ENCODE results near the gene SERPINE3. TPM values are rescaled to one million over a fixed set of nuclear protein-coding genes. Genes with fewer than 3 reads are reported as not detected.

SERPINE3 gene
- not detected for total RNA-seq

DNA sequence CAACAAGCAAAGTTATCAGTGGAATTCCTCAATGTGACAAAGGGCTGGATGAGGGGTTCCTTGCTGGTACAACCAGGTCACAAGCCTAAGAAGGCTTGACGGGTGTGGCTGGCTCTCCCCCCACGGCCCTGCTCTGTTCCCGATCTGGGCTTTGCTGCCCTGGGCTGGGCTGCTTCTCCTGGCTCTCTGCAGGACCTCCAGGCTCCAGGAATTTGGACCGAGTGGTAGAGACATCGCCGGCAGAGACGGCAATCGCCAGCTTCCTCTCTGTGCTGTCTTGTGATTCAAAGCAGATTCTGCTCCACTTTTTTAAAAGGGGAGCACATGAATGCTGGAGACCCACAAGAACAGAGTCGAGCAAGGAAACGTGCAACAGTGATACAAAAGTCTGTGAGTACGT lies at the start of gene SERPINE3:
Gene SERPINE3, plus strand, starts transcription at position 338 of the 400 bp plus-strand sequence. CDS start 1,401 bp downstream, outside the sequence.
- Mint-ChIP-seq H3K36me3 (ENCODE audit: low read depth) (no peaks in the 10 kb centered on the region), H3K27me3 (no peaks in the 10 kb centered on the region), H3K4me1 (no peaks in the 10 kb centered on the region), H3K9me3 (no peaks in the 10 kb centered on the region), H3K27ac (no peak within 1 kb of the TSS), H3K4me3 (no peak within 1 kb of the TSS)
- no peak for ATAC-seq (replicated peaks)

DNA sequence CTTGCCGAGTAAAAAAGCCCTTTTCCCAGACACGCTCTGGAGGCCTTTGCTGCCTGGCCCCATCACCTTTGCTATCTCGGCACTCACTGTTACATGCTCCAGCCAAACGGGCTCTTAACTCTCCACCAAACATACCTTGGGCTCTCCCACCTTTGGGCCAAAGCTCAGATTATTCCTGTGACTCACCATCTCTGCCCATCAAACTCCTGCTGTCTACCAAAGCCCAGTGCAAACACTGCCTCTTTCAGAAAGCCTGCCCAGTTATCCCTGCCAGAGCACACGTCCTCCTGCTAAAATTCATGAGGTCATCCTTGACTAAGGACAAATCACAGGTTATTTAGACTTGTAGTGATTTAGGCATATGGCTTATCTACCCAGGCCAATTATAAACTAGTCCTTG lies 48.1 kb upstream of the SERPINE3 start:
- H3K27ac Mint-ChIP-seq = no peak overlapping the region
- H3K4me1 Mint-ChIP-seq = no peaks in the 10 kb centered on the region
- H3K27me3 Mint-ChIP-seq = peaks cover 7% of the 10 kb centered on the region
- H3K4me3 Mint-ChIP-seq = no peak overlapping the region
- H3K9me3 Mint-ChIP-seq = no peaks in the 10 kb centered on the region
- no peaks in the 10 kb centered on the region for H3K36me3 Mint-ChIP-seq (ENCODE audit: low read depth)
- ATAC-seq (replicated peaks) = no peak

DNA sequence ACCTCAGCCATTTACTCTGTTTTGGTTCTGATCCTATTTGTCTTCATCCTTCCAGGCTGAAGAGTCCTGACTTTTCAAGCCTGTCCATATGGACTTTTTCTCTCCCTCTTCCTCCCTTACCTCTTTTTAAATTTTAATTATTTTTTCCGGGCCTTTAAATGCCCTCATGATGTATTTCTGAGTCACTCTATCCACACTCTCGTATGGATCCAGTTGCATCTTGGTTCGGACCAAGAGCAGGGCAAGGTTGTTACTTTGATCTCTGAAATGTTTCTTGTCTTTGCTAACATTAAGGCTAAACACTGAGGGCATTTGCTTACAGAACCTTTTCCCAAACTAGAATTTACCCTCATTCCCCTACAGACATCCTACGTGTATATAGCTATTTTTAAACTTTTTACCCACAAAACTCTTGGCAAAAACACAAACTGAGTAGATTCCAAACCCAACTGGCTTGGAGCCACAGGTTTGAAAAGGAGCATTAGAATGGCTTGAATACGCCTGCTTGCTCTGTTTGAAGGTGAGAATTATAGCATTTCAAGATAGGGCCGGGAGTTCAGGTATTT lies 47.4 kb upstream of the SERPINE3 start:
- Mint-ChIP-seq H3K9me3 (no peaks in the 10 kb centered on the region), H3K4me1 (no peaks in the 10 kb centered on the region)

DNA sequence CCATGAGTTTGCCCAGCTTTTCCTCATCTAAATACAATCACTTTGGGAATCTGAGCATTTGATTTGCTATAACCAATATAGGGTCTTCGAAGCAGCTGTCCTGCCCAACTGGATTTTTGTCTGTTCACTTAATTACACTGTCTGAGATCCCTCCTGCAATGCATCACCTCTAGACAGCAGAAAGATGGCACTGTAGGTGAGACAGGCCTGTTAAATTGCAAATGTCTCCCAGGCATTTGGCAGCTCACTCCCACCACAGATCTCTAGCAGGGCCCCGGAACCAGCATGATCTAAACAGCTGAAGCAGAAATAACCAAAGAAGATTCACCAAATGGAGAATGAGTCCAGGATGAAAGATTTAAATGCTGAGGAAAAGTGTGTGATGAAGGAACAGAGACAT lies 41.9 kb upstream of the SERPINE3 start:
- peaks cover 15% of the 10 kb centered on the region for H3K27me3 Mint-ChIP-seq
- no peaks in the 10 kb centered on the region for H3K36me3 Mint-ChIP-seq (ENCODE audit: low read depth)
- H3K9me3 Mint-ChIP-seq = no peaks in the 10 kb centered on the region
- H3K4me3 Mint-ChIP-seq = no peak overlapping the region
- no peaks in the 10 kb centered on the region for H3K4me1 Mint-ChIP-seq
- H3K27ac Mint-ChIP-seq = no peak overlapping the region
- no peak for ATAC-seq (replicated peaks)

More for the DNA sequence above, 47.4 kb upstream of the SERPINE3 start:
- no peaks in the 10 kb centered on the region for H3K36me3 Mint-ChIP-seq (ENCODE audit: low read depth)
- ATAC-seq (replicated peaks) = no peak
- H3K27me3 Mint-ChIP-seq = peaks cover 7% of the 10 kb centered on the region
- H3K4me3 Mint-ChIP-seq = no peak overlapping the region
- no peak overlapping the region for H3K27ac Mint-ChIP-seq

DNA sequence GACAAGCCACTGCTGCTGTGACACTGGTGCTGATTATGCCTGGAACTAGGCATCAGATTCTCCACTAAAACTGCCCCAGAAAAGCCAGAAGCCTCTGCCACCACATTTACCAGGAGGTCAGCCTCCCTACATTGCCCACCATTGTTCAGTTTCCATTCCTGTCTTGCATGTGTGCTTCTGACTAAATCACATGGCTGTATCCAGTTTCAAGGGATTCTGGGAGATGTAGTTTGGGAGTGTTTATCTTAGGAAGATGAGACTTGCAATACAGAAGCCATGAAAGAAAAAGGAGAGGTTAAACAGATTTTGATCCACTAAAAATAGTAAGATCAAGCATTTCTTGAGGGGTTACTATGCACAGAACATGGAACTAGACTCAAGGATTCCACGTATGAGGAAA lies 40.7 kb upstream of the SERPINE3 start:
- H3K4me3 Mint-ChIP-seq = no peak overlapping the region
- no peaks in the 10 kb centered on the region for H3K36me3 Mint-ChIP-seq (ENCODE audit: low read depth)
- no peak overlapping the region for H3K27ac Mint-ChIP-seq
- ATAC-seq (replicated peaks) = no peak
- H3K9me3 Mint-ChIP-seq = no peaks in the 10 kb centered on the region
- no peaks in the 10 kb centered on the region for H3K4me1 Mint-ChIP-seq
- peaks cover 12% of the 10 kb centered on the region for H3K27me3 Mint-ChIP-seq

DNA sequence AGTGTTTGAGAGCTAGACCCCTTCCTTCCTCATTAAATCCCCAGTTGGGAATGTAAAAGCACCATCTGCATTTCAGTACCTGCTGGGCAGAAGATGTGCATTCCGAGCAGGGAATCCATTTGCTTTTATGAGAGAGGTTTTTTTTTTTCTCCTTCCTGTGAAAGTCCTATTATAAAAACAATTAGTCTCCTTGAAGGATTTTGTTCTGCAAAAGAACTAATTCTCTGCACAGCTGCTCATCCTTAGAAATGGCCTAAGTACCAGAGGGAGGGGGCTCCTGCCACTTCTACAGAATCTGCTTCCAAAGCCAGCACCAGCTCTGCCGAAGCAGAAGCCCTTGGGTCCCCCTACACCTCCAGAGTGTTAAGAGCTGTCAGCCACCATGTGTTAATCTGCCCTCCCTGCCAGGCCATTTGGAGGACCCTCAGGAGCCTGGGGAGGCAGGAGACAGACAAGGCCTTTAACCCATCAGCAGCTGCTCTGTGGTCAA lies 36.4 kb upstream of the SERPINE3 start:
- Mint-ChIP-seq H3K27ac (no peak overlapping the region), H3K27me3 (peaks cover 11% of the 10 kb centered on the region), H3K4me3 (no peak overlapping the region), H3K9me3 (no peaks in the 10 kb centered on the region), H3K4me1 (no peaks in the 10 kb centered on the region), H3K36me3 (ENCODE audit: low read depth) (no peaks in the 10 kb centered on the region)
- ATAC-seq (replicated peaks) = no peak

DNA sequence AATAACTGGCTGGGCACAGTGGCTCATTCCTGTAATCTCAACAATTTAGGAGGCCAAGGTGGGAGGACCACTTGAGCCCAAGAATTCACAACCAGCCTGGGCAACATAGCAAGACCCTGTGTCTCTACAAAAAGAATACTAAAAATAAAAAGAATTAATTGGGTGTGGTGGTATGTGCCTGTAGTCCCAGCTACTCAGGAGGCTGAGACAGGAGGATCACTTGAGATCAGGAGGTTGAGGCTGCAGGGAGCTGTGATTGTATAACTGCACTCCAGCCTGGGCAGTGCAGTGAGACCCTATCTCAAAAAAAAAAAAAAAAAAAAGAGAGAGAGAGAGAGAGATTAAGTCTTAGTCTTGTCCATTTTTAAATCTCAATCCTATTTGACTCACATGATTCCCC lies 35.6 kb upstream of the SERPINE3 start:
- Mint-ChIP-seq H3K27ac (no peak overlapping the region), H3K9me3 (no peaks in the 10 kb centered on the region), H3K4me3 (no peak overlapping the region), H3K27me3 (peaks cover 13% of the 10 kb centered on the region), H3K4me1 (no peaks in the 10 kb centered on the region), H3K36me3 (ENCODE audit: low read depth) (no peaks in the 10 kb centered on the region)
- ATAC-seq (replicated peaks) = no peak

DNA sequence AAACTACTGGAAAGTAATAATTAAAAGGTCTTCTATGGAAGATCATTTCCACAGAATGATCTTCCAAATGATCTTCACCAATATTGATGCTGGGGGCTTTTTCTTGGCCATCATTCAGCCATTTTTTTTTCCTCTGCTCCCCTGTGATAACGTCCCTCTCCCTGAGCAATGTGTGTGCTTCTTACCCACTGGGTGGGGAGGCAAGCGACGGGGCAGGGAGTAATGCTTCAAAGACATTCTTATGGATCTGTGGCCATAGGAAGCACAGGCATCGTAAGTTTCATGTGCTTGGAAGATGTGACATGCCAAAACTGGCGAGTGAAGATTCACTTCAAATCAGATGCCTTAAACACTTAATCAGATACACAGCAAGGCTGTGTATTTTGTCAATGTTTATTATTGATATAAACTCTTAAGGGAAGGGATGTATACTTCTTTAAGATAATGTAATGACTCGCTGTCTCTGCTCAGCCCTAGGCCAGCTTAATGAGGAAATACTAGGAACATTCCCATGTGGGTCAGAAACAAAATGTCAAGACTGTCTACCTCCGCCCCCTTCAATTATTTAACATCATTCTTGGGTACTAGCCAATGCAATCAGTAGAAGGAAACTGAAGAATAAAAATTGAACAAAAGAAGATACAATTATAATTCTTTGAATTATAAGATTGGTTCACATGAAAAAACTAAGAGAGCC lies 34.1 kb upstream of the SERPINE3 start:
- H3K36me3 Mint-ChIP-seq (ENCODE audit: low read depth) = no peaks in the 10 kb centered on the region
- no peak overlapping the region for H3K4me3 Mint-ChIP-seq
- no peaks in the 10 kb centered on the region for H3K9me3 Mint-ChIP-seq
- ATAC-seq (replicated peaks) = no peak
- H3K27ac Mint-ChIP-seq = no peak overlapping the region
- H3K4me1 Mint-ChIP-seq = no peaks in the 10 kb centered on the region
- peaks cover 6% of the 10 kb centered on the region for H3K27me3 Mint-ChIP-seq

DNA sequence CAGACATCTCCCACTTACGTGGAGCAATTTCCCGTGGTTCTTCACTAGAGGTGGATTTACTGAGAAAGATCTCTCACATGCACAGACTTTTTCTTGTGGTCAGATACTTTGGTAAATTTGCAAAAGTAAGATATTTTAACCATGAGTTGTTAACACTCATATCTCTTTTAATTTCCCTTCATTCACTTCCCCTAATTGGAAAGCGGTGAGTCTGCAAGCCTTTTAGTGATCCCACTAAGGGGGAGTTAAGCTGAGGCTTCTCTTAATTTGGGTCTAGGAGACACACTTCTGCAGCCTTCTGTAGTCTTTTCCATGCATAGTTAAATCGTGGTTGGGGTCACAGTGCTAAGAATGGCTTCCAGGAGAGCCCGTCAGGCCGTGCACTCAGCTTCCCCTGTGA lies 30.7 kb upstream of the SERPINE3 start:
- Mint-ChIP-seq H3K4me1 (no peaks in the 10 kb centered on the region), H3K36me3 (ENCODE audit: low read depth) (no peaks in the 10 kb centered on the region), H3K27ac (no peak overlapping the region), H3K27me3 (peaks cover 9% of the 10 kb centered on the region), H3K4me3 (no peak overlapping the region), H3K9me3 (no peaks in the 10 kb centered on the region)
- ATAC-seq (replicated peaks) = no peak

DNA sequence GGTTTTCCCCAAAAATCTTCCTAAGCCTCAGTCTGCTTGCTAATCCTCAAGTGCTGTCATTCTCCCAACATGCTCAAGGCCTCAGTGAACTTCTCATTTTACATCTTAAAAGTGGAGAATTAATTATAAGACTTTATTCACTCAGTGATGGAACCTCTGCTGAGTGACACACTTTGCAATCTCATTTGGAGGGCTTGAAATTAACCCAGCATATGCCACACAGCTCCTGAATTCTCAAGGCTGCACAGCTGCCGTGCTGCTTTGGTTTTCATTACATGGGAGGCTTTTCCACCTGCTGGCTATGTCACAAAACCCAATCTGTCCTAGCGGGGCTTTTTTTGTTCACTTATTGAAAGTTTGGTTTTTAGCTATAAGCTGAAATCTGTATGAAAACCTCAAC lies 28.3 kb upstream of the SERPINE3 start:
- Mint-ChIP-seq H3K27ac (no peak overlapping the region), H3K9me3 (no peaks in the 10 kb centered on the region)

DNA sequence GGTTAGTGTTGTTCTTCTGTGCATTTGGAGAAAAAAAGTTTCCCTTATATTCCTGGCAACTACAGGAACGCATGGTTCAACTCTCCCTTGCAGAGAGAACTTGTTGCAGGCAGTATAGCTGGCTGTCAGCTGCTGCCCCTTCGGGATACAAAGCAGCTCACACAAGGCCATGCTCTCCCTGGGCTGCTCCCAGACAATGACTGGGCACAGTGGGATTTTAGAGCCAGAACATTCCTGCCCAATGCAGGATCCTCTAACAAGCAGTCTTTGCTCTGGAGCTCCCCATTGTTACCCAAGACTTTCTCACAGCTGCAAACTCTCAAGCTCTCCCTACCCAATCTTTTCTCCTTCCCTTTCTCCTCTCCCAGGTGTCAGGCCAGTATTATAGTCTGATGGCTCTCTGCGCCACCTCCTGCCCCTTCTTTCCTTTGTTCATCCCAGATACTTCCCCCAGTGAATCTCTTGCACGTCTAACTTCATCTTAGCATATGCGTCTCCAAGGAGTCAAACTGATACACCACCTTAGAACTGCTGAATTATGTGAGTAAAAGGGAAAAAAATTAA lies 27.5 kb upstream of the SERPINE3 start:
- H3K27me3 Mint-ChIP-seq = peaks cover 9% of the 10 kb centered on the region
- no peak overlapping the region for H3K4me3 Mint-ChIP-seq
- H3K36me3 Mint-ChIP-seq (ENCODE audit: low read depth) = no peaks in the 10 kb centered on the region
- no peaks in the 10 kb centered on the region for H3K9me3 Mint-ChIP-seq
- no peak for ATAC-seq (replicated peaks)
- no peak overlapping the region for H3K27ac Mint-ChIP-seq
- no peaks in the 10 kb centered on the region for H3K4me1 Mint-ChIP-seq

More for the DNA sequence above, 28.3 kb upstream of the SERPINE3 start:
- Mint-ChIP-seq H3K27me3 (peaks cover 9% of the 10 kb centered on the region), H3K36me3 (ENCODE audit: low read depth) (no peaks in the 10 kb centered on the region), H3K4me1 (no peaks in the 10 kb centered on the region), H3K4me3 (no peak overlapping the region)
- ATAC-seq (replicated peaks) = no peak

DNA sequence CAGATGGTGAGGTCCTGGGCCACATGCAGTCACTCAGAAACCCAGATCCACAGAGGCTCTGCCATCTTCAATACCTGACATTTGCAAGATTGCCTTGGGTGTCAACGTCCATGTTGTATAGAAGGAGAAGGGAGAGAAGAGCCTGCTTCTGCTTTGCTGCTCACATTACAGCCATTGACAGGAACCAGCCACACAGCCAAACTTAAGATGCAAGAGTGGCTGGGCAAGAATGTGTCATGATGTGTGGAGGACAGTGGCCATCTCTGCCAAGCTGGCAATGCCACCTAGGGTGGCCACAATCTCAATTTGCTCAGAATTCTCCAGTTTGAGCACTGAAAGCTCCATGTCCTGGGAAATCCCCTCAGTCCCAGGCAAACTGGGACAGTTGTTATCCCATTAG lies 25.9 kb upstream of the SERPINE3 start:
- no peaks in the 10 kb centered on the region for H3K36me3 Mint-ChIP-seq (ENCODE audit: low read depth)
- H3K9me3 Mint-ChIP-seq = no peaks in the 10 kb centered on the region
- H3K4me3 Mint-ChIP-seq = no peak overlapping the region
- no peaks in the 10 kb centered on the region for H3K4me1 Mint-ChIP-seq
- ATAC-seq (replicated peaks) = no peak
- no peak overlapping the region for H3K27ac Mint-ChIP-seq
- peaks cover 4% of the 10 kb centered on the region for H3K27me3 Mint-ChIP-seq

DNA sequence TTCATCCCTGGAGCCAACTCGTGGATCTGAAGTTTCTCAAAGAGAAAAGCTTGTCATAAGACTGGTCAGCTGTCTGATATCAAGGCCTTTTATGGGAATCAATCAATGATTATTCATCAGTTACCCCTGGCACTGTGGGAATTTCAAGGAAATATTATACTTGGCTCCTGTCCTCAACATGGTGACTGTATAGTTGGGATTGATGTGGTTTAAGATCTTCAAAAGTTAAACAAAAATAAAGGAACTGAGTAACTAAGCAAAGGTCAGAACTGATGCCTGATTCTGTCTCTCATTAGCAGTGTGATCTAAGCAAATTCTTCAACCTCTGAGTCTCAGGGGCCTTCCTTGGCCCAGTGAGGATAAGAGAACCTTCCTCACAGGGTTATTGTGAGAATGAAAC lies 22.2 kb upstream of the SERPINE3 start:
- no peaks in the 10 kb centered on the region for H3K36me3 Mint-ChIP-seq (ENCODE audit: low read depth)
- no peak for ATAC-seq (replicated peaks)
- H3K27ac Mint-ChIP-seq = no peak overlapping the region
- H3K27me3 Mint-ChIP-seq = peaks cover 3% of the 10 kb centered on the region
- H3K9me3 Mint-ChIP-seq = no peaks in the 10 kb centered on the region
- no peaks in the 10 kb centered on the region for H3K4me1 Mint-ChIP-seq
- no peak overlapping the region for H3K4me3 Mint-ChIP-seq

DNA sequence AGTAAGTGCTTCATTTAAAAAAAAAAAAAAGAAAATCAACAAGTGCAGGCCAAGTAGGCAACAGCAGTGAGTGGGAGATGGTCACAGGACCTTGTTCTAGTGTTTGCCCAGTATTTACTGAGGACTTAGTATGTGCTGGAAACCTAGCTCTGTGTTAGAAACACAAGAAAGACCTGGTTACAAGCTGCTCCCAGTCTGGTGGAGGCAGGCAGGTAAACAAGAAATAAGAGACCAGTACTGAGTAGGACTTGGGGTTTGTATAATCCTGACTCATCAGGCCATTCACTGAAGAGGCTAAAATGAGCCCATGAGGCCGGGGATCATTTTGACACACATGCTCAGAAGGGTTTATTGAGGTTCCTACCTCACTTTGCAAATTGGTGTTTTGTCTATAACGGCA lies 21.5 kb upstream of the SERPINE3 start:
- Mint-ChIP-seq H3K4me1 (no peaks in the 10 kb centered on the region), H3K27ac (peak overlapping the region; percentile 54), H3K4me3 (no peak overlapping the region), H3K36me3 (ENCODE audit: low read depth) (no peaks in the 10 kb centered on the region), H3K27me3 (peaks cover 3% of the 10 kb centered on the region), H3K9me3 (no peaks in the 10 kb centered on the region)
- peak; percentile 49 for ATAC-seq (replicated peaks)

DNA sequence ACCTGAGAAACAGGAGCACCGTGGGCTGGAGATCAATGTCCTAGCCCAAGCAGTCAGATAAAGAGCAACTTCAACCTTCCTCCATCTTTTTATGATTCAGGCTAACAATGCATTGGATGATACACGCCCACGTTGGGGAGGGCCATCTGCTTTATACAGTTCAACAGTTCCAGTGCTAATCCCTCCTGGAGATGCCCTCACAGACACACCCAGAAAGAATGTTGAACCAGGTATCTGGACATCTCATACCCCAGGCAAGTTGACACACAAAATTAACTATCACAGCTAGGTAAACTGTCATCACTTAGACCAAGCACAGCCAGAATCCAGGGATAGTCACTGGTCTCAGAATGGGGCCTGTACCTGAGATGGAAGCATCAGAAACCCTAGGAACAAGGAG lies 20.6 kb upstream of the SERPINE3 start:
- Mint-ChIP-seq H3K36me3 (ENCODE audit: low read depth) (no peaks in the 10 kb centered on the region), H3K27ac (no peak overlapping the region), H3K4me3 (no peak overlapping the region), H3K9me3 (no peaks in the 10 kb centered on the region), H3K4me1 (no peaks in the 10 kb centered on the region), H3K27me3 (no peaks in the 10 kb centered on the region)
- ATAC-seq (replicated peaks) = no peak
